Parathyroid adenoma (tissue), 2 donors: ENCODE measurements around the gene ARX.

Experiments used
- H2AFZ ChIP-seq: fragments of 300-600 bp; sonication (generic); one replicate; pipeline ENCODE4 v1.7.0; 2017; ENCODE audit warnings: antibody characterized with exemption, mild to moderate bottlenecking
- H3K27ac ChIP-seq: fragments of 300-600 bp; sonication (generic); one replicate; pipeline ENCODE4 v1.7.0; 2017
- H3K27me3 ChIP-seq: fragments of 300-600 bp; sonication (generic); one replicate; pipeline ENCODE4 v1.7.0; 2017; ENCODE audit warnings: low read length; ENCODE audit not compliant: control insufficient read depth, insufficient read depth
- H3K36me3 ChIP-seq: fragments of 300-600 bp; sonication (generic); one replicate; pipeline ENCODE4 v1.7.0; 2017; ENCODE audit warnings: low read length; ENCODE audit not compliant: control insufficient read depth, insufficient read depth
- H3K4me1 ChIP-seq: fragments of 300-600 bp; sonication (generic); one replicate; pipeline ENCODE4 v1.7.0; 2017; ENCODE audit warnings: control low read depth
- H3K4me2 ChIP-seq: fragments of 300-600 bp; sonication (generic); one replicate; pipeline ENCODE4 v1.7.0; 2017; ENCODE audit warnings: low read length
- H3K4me3 ChIP-seq: fragments of 300-600 bp; sonication (generic); one replicate; pipeline ENCODE4 v1.7.0; 2017; ENCODE audit warnings: low read depth, low read length
- H3K79me2 ChIP-seq: fragments of 300-600 bp; sonication (generic); one replicate; pipeline ENCODE4 v1.7.0; 2017; ENCODE audit warnings: control low read depth
- H3K9ac ChIP-seq: fragments of 300-600 bp; sonication (generic); one replicate; pipeline ENCODE4 v1.7.0; 2017; ENCODE audit warnings: mild to moderate bottlenecking
- H3K9me3 ChIP-seq: fragments of 300-600 bp; sonication (generic); one replicate; pipeline ENCODE4 v1.7.0; 2017; ENCODE audit warnings: low read length; ENCODE audit not compliant: control insufficient read depth
- CTCF ChIP-seq: fragments of 300-600 bp; sonication (generic); IDR thresholded peaks from one replicate; pipeline ENCODE4 v1.7.0; 2017; ENCODE audit warnings: antibody characterized with exemption, mild to moderate bottlenecking
- donor health status: primary hyperparathyroidism.

Gene ARX

GRCh38 chrX:25013632-25014365 is 2.0 kb downstream of the ARX start:
- no peaks in the 10 kb centered on the region for H3K4me1 ChIP-seq
- no peak for TF ChIP-seq CTCF
- no peaks in the 10 kb centered on the region for H3K36me3 ChIP-seq
- no peak overlapping the region for H2AFZ ChIP-seq
- H3K79me2 ChIP-seq = no peaks in the 10 kb centered on the region
- no peak overlapping the region for H3K4me3 ChIP-seq
- no peak overlapping the region for H3K9ac ChIP-seq
- H3K27ac ChIP-seq = no peak overlapping the region
- no peak overlapping the region for H3K4me2 ChIP-seq
- peaks cover 4% of the 10 kb centered on the region for H3K27me3 ChIP-seq
- no peaks in the 10 kb centered on the region for H3K9me3 ChIP-seq

GRCh38 chrX:25012793-25013631 is 2.8 kb downstream of the ARX start:
- H3K4me3 ChIP-seq = no peak overlapping the region
- H3K9ac ChIP-seq = no peak overlapping the region
- no peaks in the 10 kb centered on the region for H3K4me1 ChIP-seq
- no peaks in the 10 kb centered on the region for H3K36me3 ChIP-seq
- no peak for TF ChIP-seq CTCF
- no peak overlapping the region for H3K27ac ChIP-seq
- no peaks in the 10 kb centered on the region for H3K9me3 ChIP-seq
- H3K27me3 ChIP-seq = peaks cover 4% of the 10 kb centered on the region
- H3K79me2 ChIP-seq = no peaks in the 10 kb centered on the region
- peak overlapping the region; percentile 31 for H3K4me2 ChIP-seq
- no peak overlapping the region for H2AFZ ChIP-seq

DNA sequence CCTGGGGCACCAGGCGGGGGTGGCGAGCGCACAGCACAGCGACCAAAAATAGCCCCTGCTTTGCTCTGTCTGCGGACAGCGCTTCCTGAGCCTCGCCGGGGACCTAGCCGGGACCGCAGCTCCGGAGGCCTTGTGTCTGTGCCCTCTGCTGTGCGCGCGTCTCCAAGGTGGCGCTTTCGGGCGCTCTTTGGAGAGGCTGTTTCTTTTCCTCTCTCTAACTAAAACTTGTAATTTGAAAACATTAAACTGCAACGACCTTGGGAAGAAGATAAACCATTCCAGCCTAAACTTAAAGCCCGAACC is 3.4 kb downstream of the ARX start:
- Histone ChIP-seq H3K9ac (no peak overlapping the region), H3K79me2 (no peaks in the 10 kb centered on the region), H3K4me2 (no peak overlapping the region), H3K9me3 (no peaks in the 10 kb centered on the region), H3K27me3 (no peaks in the 10 kb centered on the region), H3K4me1 (no peaks in the 10 kb centered on the region), H3K27ac (no peak overlapping the region), H3K36me3 (no peaks in the 10 kb centered on the region), H2AFZ (no peak overlapping the region), H3K4me3 (no peak overlapping the region)
- no peak for TF ChIP-seq CTCF

DNA sequence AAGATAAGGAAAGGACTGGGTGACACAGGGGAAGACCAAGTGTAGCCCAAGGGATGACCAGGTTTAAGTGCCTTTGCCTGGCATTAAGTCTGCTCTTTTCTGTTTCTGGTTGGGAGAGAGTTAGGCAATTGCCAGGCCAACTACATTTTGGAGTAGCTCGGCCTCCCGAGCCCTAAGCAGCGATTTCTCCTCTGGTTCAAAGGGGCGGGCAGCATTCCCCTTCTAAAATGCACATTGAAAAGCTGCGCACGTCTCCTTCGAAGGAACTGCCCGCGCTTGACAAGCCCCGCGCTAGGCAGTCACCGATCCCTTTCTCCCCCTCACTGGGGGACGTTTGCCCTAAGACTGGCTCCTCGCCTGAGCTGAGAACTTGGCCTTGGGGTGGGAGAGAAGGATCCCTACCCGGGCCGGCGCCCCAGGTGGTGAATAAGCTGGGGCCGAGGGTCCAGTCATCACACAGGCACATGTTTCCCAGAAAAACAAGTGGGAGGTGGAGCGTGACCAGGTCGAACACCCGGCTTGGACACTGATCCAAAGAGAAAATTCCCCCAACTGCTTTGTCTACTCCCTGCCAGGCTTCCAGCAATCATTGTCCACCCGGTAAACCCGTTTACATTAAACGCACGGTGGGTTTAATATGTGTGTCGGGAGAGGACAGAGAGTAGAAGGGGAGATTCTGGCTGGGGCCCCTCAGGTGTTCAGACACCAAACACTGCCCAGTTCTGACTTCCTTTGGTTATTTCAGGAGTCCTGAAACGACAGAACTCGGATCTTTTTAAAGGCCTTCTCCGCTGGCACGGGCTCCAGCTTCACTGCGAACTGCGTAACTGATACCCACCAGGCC is 4.0 kb downstream of the ARX start:
- H3K9ac ChIP-seq = no peak overlapping the region
- H3K4me3 ChIP-seq = no peak overlapping the region
- no peak for TF ChIP-seq CTCF

More for the DNA sequence above, 4.0 kb downstream of the ARX start:
- H3K27me3 ChIP-seq = no peaks in the 10 kb centered on the region
- H3K27ac ChIP-seq = no peak overlapping the region
- H3K9me3 ChIP-seq = no peaks in the 10 kb centered on the region
- H3K36me3 ChIP-seq = no peaks in the 10 kb centered on the region
- H3K4me1 ChIP-seq = no peaks in the 10 kb centered on the region
- H3K79me2 ChIP-seq = no peaks in the 10 kb centered on the region
- H3K4me2 ChIP-seq = no peak overlapping the region
- no peak overlapping the region for H2AFZ ChIP-seq
